Colonic mucosa (tissue), 4 donors: ENCODE results near the gene EVI2B. TPM values are rescaled to one million over a fixed set of nuclear protein-coding genes. Genes with fewer than 3 reads are reported as not detected.
"Not testable (repeated sequence)": the region's sequence is repeated elsewhere in the genome, so short reads cannot be mapped to it uniquely, and the experiment has no call there.

Experiments used
- DNase-seq: peaks from one replicate; pipeline ENCODE4 v3.0.0-alpha.2; 2020
- H3K27ac ChIP-seq: fragments of 200-600 bp; one replicate; pipeline ENCODE4 v1.8.0; 2021
- H3K27me3 ChIP-seq: fragments of 200-600 bp; one replicate; pipeline ENCODE4 v1.8.0; 2021
- H3K36me3 ChIP-seq: fragments of 200-600 bp; one replicate; pipeline ENCODE4 v1.8.0; 2021
- H3K4me1 ChIP-seq: fragments of 200-600 bp; one replicate; pipeline ENCODE4 v1.8.0; 2021; ENCODE audit warnings: mild to moderate bottlenecking
- H3K4me3 ChIP-seq: fragments of 200-600 bp; one replicate; pipeline ENCODE4 v1.8.0; 2021
- H3K9ac ChIP-seq, 2 donors: one replicate each; pipeline ENCODE4 v1.7.0; 2013; ENCODE audit warnings: control low read depth in 2 of 2, low read depth in 2 of 2, low read length in 2 of 2
- H3K9me3 ChIP-seq: fragments of 200-600 bp; one replicate; pipeline ENCODE4 v1.8.0; 2021
- CTCF ChIP-seq: fragments of 200-600 bp; IDR thresholded peaks from one replicate; pipeline ENCODE4 v1.8.0; 2022; ENCODE audit warnings: antibody characterized with exemption, mild to moderate bottlenecking
- intact Hi-C: fragments of 100-400 bp; cut with DNase I; formaldehyde crosslinking; loops from one replicate; pipeline ENCODE4 v1.14.1; 2022
- total RNA-seq, 2 donors: library from RNA; stranded (reverse); fragmentation: NEBNext Ultra II Directional in 1 of 2; extraction: Animal tissue kit (Norgen Biotek cat#: 25700) in 1 of 2; gene quantifications; one replicate each; pipeline ENCODE4 v1.2.1, GENCODE V29; 2021
- donor health status: healthy.
- donor health status: DM: no; HTN: no; CAD: no.
- donor health status: DM: no; HTN: no; CAD: no.

Gene EVI2B
- total RNA-seq, 2 donors from 2014 or later, result 2.2 to 8.5 TPM

GRCh38 chr17:31291820-31292219, 22.0 kb downstream of the EVI2B start:
- H3K9ac ChIP-seq, result no peak overlapping the region
- no peak for TF ChIP-seq CTCF
- no peaks in the 10 kb centered on the region for H3K9me3 ChIP-seq
- intact Hi-C loops, result no loop called here
- H3K27ac ChIP-seq, result no peak overlapping the region
- H3K27me3 ChIP-seq, result no peaks in the 10 kb centered on the region
- no peak overlapping the region for H3K4me3 ChIP-seq
- no peaks in the 10 kb centered on the region for H3K4me1 ChIP-seq
- no peaks in the 10 kb centered on the region for H3K36me3 ChIP-seq
- no peak for DNase-seq

GRCh38 chr17:31289790-31290189, 24.1 kb downstream of the EVI2B start:
- intact Hi-C loops, result no loop called here
- no peaks in the 10 kb centered on the region for H3K9me3 ChIP-seq
- no peak for TF ChIP-seq CTCF
- H3K27ac ChIP-seq, result no peak overlapping the region
- no peaks in the 10 kb centered on the region for H3K4me1 ChIP-seq
- no peak overlapping the region for H3K9ac ChIP-seq
- no peak for DNase-seq
- no peaks in the 10 kb centered on the region for H3K36me3 ChIP-seq
- no peaks in the 10 kb centered on the region for H3K27me3 ChIP-seq
- no peak overlapping the region for H3K4me3 ChIP-seq

GRCh38 chr17:31287932-31288331, 25.9 kb downstream of the EVI2B start:
- H3K27ac ChIP-seq, H3K4me1 ChIP-seq, H3K9ac ChIP-seq, H3K36me3 ChIP-seq, intact Hi-C loops, H3K27me3 ChIP-seq, H3K9me3 ChIP-seq, DNase-seq, H3K4me3 ChIP-seq: not testable (repeated sequence)

- Histone ChIP-seq H3K27me3 (no peaks in the 10 kb centered on the region), H3K27ac (no peak overlapping the region), H3K4me3 (no peak overlapping the region), H3K36me3 (no peaks in the 10 kb centered on the region), H3K9me3 (no peaks in the 10 kb centered on the region), H3K9ac (no peak overlapping the region), H3K4me1 (no peaks in the 10 kb centered on the region)
- no peak for TF ChIP-seq CTCF
- intact Hi-C loops, result no loop called here
- no peak for DNase-seq
Observed at GRCh38 chr17:31286587-31286986, 27.3 kb downstream of the EVI2B start.

- H3K9ac ChIP-seq, result no peak overlapping the region
- no peak overlapping the region for H3K27ac ChIP-seq
- no peak for DNase-seq
- H3K4me3 ChIP-seq, result no peak overlapping the region
- H3K36me3 ChIP-seq, result no peaks in the 10 kb centered on the region
- H3K27me3 ChIP-seq, result no peaks in the 10 kb centered on the region
- no peaks in the 10 kb centered on the region for H3K9me3 ChIP-seq
- no peak for TF ChIP-seq CTCF
- intact Hi-C loops, result no loop called here
- H3K4me1 ChIP-seq, result no peaks in the 10 kb centered on the region
Observed at GRCh38 chr17:31283841-31284240, 30.0 kb downstream of the EVI2B start.

GRCh38 chr17:31281061-31281460, 32.8 kb downstream of the EVI2B start:
- Histone ChIP-seq H3K27me3 (no peaks in the 10 kb centered on the region), H3K4me3 (no peak overlapping the region), H3K9me3 (no peaks in the 10 kb centered on the region), H3K36me3 (no peaks in the 10 kb centered on the region), H3K9ac (no peak overlapping the region), H3K4me1 (no peaks in the 10 kb centered on the region), H3K27ac (no peak overlapping the region)
- no peak for DNase-seq
- no peak for TF ChIP-seq CTCF
- intact Hi-C loops, result no loop called here
